Fibroblast of villous mesenchyme (primary cell): ENCODE data around the gene FXYD4. TPM values are rescaled to one million over a fixed set of nuclear protein-coding genes. Genes with fewer than 3 reads are reported as not detected.

Experiments used
- DNase-seq: peaks from one replicate; pipeline ENCODE4 v3.0.0-alpha.2; 2010; ENCODE audit warnings: low read depth
- H3K4me3 ChIP-seq: 2 replicates; pipeline ENCODE4 v1.5.1; 2011; ENCODE audit warnings: low read depth, mild to moderate bottlenecking, low read length
- total RNA-seq: library from RNA; depleted of rRNA; stranded (reverse); fragments of >200 nt; gene quantifications from 2 replicates; pipeline ENCODE4 v1.2.3, GENCODE V29; 2012
- TF ChIP-seq, protein P1 (sequence below): IDR thresholded peaks from 2 replicates; pipeline ENCODE4 v1.5.1; 2012; ENCODE audit warnings: low read depth, mild to moderate bottlenecking, low read length; ENCODE audit not compliant: insufficient read depth

FXYD4 gene
- total RNA-seq, 1 donor: not detected

DNA sequence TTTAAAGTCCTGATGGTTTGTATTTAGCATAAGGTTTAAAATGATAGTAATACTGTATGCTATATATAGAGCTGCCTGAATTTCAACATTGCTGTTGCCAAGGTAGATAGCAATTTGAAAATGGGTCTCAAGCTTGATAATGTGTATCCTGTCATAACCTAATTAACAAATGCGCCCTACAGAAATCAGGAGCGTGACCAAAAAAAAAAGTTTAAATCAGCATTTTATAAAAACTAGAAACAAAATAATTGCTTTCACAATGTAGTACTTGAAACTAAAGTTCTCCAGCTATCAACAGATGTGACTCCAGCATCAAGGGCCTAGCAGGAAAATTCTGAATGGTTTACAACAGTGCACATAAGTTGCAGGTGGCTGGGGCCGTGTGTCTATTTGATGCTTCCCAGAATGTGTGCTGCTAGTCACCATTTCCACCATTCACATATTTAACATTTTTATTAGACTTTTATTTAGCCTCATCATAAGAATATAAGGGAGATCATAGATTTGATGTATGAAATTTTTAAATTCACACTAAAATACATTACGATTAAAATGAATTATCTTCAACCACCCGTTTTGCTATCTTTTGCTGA, 14.1 kb downstream of the FXYD4 start:
- no peak overlapping the region for H3K4me3 ChIP-seq
- TF ChIP-seq, protein P1, sequence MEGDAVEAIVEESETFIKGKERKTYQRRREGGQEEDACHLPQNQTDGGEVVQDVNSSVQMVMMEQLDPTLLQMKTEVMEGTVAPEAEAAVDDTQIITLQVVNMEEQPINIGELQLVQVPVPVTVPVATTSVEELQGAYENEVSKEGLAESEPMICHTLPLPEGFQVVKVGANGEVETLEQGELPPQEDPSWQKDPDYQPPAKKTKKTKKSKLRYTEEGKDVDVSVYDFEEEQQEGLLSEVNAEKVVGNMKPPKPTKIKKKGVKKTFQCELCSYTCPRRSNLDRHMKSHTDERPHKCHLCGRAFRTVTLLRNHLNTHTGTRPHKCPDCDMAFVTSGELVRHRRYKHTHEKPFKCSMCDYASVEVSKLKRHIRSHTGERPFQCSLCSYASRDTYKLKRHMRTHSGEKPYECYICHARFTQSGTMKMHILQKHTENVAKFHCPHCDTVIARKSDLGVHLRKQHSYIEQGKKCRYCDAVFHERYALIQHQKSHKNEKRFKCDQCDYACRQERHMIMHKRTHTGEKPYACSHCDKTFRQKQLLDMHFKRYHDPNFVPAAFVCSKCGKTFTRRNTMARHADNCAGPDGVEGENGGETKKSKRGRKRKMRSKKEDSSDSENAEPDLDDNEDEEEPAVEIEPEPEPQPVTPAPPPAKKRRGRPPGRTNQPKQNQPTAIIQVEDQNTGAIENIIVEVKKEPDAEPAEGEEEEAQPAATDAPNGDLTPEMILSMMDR: no peak
- no peak for DNase-seq

GRCh38 chr10:43386549-43386948, 15.1 kb downstream of the FXYD4 start:
- no peak for DNase-seq
- H3K4me3 ChIP-seq: no peak overlapping the region
- TF ChIP-seq, protein P1: no peak

- TF ChIP-seq, protein P1: no peak
- H3K4me3 ChIP-seq: no peak overlapping the region
- DNase-seq: no peak
Observed at GRCh38 chr10:43386981-43387677, 15.7 kb downstream of the FXYD4 start.

GRCh38 chr10:43387678-43388032, 16.2 kb downstream of the FXYD4 start:
- no peak overlapping the region for H3K4me3 ChIP-seq
- DNase-seq: no peak
- TF ChIP-seq, protein P1: no peak

DNA sequence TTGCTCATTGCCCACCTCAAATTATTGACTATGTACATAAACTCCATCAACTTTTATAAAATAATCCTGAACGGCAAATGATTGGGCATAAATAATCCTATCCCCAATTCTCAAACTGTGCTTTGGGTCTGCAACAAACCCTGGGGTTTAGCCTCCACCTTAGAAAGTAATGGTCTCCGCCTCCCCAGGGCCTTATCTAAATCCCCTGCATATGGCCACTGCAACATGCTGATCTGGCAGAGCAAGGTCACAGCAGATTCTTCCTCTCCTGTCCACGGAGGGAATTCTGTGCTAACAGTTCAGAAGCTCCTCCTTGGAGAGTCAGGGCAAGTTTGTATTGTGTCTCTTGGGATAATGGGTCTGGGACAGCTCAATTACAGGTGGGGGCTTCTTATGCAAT, 18.4 kb downstream of the FXYD4 start:
- no peak overlapping the region for H3K4me3 ChIP-seq
- TF ChIP-seq, protein P1: no peak
- peak; percentile 64 for DNase-seq

DNA sequence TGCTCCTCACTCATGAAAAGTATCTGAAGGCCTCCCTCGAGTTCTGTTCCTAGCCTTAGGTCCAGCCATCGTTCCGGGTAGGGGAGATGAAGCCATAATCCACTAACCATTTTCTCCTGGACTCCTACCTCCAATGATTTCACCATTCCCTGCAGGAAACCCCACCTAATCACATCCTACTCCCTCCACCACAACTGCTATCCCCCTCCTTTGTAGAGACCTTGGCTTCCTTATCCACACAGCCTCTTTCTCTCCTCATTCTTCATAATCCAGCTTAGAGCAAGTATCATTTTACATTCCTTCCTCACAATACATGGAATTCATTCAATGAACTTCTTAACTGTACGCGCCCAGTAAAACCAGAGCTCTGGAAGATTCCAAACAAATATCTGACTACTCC, 18.9 kb downstream of the FXYD4 start:
- TF ChIP-seq, protein P1: no peak
- H3K4me3 ChIP-seq: no peak overlapping the region
- DNase-seq: no peak
